Tibial nerve (tissue), 4 donors: ENCODE measurements around the gene CLNK.

Experiments used
- EP300 ChIP-seq, 2 donors: sonication (generic); formaldehyde crosslinking; IDR thresholded peaks; one replicate each; pipeline ENCODE4 v1.6.1; 2017; ENCODE audit warnings: antibody characterized with exemption in 2 of 2, mild to moderate bottlenecking in 1 of 2
- POLR2A ChIP-seq, 2 donors: fragments of 450-650 bp; IDR thresholded peaks; one replicate each; pipeline ENCODE4 v1.6.1; 2017; ENCODE audit warnings: antibody characterized with exemption in 2 of 2, mild to moderate bottlenecking in 2 of 2, moderate library complexity in 2 of 2
- TF ChIP-seq, protein P1 (sequence below), 5 experiments: fragments of 200-600 bp in 3 of 5; fragments of 450-650 bp in 2 of 5; sonication (generic) in 3 of 5; IDR thresholded peaks; one replicate each; pipeline ENCODE4 v1.5.1; 2016 to 2019; ENCODE audit warnings: antibody characterized with exemption in 5 of 5, mild to moderate bottlenecking in 3 of 5, moderate library complexity in 2 of 5

DNA sequence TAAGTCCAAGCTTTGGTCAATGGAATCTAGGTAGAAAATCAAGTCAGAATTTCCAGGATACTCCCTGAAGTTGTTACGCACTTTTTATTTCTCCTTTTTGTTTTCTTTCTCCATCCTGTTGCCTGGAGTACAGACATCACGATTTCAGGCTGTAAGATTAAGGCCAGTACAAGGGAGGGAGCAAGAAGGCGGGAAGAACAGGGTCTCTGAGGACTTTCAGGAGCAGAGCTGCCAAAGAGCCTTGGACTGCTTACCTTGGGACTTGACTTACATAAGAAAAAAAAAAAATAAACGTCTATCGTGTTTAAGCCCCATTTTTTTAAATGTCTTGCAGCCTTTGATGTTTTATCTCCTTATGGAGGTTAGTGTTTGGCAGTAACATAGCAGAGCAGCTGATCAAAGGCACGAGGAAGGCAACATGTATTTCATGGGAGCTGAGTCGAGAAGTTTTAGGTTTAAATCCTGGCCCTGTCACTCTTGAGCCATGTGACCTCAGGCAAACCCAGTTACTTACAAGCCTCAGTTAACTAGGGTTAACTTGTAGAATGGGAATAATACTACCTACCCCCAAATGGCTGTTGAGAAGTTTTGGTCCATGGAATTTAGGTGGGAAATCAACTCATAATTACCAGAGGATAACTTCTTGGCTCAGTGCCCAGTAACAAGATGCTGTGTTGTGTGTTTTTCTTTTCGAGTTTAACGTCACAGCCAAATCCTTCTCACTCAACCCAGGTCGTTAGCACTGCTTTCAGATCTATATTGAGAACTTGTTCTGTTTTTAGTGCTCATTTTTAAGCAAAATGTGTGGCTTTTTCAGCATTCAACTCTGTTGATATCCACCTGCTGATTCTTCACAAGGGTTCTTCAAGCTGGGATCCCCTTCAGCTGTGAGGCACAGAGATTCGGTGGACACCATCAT lies 106.8 kb downstream of the CLNK start:
- TF ChIP-seq, protein P1, sequence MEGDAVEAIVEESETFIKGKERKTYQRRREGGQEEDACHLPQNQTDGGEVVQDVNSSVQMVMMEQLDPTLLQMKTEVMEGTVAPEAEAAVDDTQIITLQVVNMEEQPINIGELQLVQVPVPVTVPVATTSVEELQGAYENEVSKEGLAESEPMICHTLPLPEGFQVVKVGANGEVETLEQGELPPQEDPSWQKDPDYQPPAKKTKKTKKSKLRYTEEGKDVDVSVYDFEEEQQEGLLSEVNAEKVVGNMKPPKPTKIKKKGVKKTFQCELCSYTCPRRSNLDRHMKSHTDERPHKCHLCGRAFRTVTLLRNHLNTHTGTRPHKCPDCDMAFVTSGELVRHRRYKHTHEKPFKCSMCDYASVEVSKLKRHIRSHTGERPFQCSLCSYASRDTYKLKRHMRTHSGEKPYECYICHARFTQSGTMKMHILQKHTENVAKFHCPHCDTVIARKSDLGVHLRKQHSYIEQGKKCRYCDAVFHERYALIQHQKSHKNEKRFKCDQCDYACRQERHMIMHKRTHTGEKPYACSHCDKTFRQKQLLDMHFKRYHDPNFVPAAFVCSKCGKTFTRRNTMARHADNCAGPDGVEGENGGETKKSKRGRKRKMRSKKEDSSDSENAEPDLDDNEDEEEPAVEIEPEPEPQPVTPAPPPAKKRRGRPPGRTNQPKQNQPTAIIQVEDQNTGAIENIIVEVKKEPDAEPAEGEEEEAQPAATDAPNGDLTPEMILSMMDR (IDR thresholded peaks at IDR 0.05): no peak
- TF ChIP-seq POLR2A (IDR thresholded peaks at IDR 0.05): no peak
- no peak for TF ChIP-seq EP300 (IDR thresholded peaks at IDR 0.05)
